ENCODE results near the gene KSR1. TPM values are rescaled to one million over a fixed set of nuclear protein-coding genes. Genes with fewer than 3 reads are reported as not detected.

KSR1 gene
- total RNA-seq, 4 donors from 2014 or later = 17.7 to 77.0 (median 34.6) TPM

DNA sequence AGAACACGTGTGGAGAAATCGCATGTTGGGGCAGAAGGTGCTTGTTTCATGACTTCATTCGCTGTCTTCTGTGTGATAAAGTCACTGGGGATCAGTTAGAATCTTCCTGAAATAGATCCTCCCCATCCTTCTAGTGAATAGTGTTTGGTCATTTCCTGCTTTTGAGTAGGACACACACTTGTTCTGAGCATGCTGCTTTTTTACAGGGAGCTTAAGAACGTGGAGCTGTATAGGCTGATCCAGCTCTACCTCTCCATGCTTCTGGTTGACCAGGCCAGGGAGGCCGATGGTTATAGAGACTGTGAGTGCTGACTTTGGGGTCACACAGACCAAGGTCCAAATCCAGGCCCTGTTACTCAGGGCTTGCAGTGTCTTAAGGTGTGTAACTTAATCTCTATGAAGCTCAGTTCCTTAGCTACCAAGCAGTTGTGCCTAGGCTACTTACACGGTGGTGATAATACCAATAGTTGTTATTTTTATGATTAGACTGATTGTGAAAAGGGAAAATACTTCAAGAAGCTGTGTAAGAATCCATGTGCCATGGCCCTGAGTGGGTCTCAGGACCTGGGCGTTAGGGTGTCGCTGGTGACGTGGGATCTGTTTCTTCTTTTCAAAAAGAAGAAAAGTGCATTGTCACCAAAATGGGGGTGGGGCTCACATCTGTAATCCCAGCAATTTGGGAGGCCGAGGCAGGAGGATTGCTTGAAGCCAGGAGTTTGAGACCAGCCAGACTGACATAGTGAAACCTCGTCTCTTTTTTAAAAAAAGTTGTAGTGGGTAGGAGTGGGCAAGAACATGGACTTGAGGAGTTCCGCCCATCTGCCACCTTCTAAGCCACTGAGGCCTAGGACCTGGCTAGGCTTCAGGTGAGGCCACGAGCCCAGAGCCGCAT is 110.7 kb downstream of the KSR1 start:
- TF ChIP-seq, protein P1, sequence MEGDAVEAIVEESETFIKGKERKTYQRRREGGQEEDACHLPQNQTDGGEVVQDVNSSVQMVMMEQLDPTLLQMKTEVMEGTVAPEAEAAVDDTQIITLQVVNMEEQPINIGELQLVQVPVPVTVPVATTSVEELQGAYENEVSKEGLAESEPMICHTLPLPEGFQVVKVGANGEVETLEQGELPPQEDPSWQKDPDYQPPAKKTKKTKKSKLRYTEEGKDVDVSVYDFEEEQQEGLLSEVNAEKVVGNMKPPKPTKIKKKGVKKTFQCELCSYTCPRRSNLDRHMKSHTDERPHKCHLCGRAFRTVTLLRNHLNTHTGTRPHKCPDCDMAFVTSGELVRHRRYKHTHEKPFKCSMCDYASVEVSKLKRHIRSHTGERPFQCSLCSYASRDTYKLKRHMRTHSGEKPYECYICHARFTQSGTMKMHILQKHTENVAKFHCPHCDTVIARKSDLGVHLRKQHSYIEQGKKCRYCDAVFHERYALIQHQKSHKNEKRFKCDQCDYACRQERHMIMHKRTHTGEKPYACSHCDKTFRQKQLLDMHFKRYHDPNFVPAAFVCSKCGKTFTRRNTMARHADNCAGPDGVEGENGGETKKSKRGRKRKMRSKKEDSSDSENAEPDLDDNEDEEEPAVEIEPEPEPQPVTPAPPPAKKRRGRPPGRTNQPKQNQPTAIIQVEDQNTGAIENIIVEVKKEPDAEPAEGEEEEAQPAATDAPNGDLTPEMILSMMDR (IDR thresholded peaks at IDR 0.05) = no peak
- TF ChIP-seq POLR2A (IDR thresholded peaks at IDR 0.05) = no peak
- intact Hi-C loops (cut with DNase I; ENCODE audit: low total_unique reads) = no loop called here
- H3K27ac ChIP-seq = peak overlapping the region; percentile 16 to 19

DNA sequence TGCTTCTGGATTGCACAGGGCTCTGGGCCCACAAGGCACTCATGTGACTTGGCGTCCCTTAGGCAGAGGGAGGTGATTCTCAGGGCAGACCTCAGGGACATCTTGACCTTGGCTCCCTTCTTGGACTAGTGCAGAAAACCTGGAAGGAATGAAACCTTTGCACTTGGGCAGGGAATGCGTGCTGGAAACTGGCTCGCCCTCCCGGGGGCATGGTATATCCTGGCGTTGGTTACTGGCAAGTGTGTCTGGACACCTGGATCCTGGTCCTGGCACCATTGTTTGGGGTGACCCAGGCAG is 111.3 kb downstream of the KSR1 start:
- Histone ChIP-seq H3K4me3 (no peak overlapping the region), H3K27me3 (no peaks in the 10 kb centered on the region), H3K36me3 (no peaks in the 10 kb centered on the region), H3K4me1 (peaks cover 0 to 5% of the 10 kb centered on the region in 2 donors), H3K9me3 (no peaks in the 10 kb centered on the region), H3K27ac (no peak overlapping the region)
- intact Hi-C loops (cut with DNase I; ENCODE audit: low total_unique reads) = no loop called here
- DNase-seq = no peak
- TF ChIP-seq, protein P1 (IDR thresholded peaks at IDR 0.05) = no peak
- no peak for TF ChIP-seq POLR2A (IDR thresholded peaks at IDR 0.05)

More for the DNA sequence above, 110.7 kb downstream of the KSR1 start:
- DNase-seq = no peak
- Histone ChIP-seq H3K9me3 (no peaks in the 10 kb centered on the region), H3K36me3 (no peaks in the 10 kb centered on the region), H3K27me3 (no peaks in the 10 kb centered on the region), H3K4me3 (no peak overlapping the region), H3K4me1 (peaks cover 0 to 5% of the 10 kb centered on the region in 2 donors)

DNA sequence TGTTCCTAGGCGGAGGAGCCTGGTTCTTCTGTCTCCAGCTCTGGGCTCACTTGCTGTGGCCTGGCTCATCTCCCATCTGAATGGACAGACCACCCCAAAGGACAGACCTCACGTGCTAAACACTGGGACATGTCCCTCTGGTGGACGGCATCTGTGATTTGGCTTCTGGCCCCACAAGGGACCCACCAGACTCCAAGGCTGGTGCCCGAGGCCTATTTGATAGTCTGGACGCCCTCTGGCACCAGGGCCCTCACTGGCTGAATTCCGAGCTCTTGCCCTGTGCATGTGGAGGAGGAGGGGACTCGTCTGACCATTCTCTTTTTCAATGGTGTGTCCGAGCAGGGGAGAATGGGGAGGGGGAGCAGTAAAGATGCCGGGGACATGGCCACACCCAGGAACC is 112.0 kb downstream of the KSR1 start:
- Histone ChIP-seq H3K4me3 (no peak overlapping the region), H3K9me3 (no peaks in the 10 kb centered on the region), H3K27ac (no peak overlapping the region), H3K27me3 (no peaks in the 10 kb centered on the region), H3K4me1 (peaks cover 0 to 5% of the 10 kb centered on the region in 2 donors), H3K36me3 (no peaks in the 10 kb centered on the region)
- no peak for TF ChIP-seq POLR2A (IDR thresholded peaks at IDR 0.05)
- TF ChIP-seq, protein P1 (IDR thresholded peaks at IDR 0.05) = no peak
- no peak for DNase-seq
- intact Hi-C loops (cut with DNase I; ENCODE audit: low total_unique reads) = no loop called here

DNA sequence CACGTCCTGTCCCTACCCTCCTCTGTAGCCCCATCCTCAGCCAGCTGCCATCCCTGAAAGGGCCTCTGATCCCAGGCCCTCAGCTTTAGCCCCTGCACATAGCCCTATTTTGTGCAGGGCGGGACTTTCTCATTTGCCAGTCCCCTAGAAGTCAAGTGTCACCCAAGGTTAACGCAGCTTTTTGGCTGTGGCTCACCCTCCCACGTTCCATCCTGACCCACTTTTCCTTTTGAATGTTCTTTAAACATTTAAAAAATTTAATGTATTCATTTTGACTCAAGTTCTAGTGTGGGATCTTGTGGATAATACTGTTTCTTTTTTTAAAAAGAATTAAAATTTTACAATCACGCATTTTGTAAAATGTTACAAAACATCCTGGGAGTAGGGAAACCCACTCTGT is 112.6 kb downstream of the KSR1 start:
- Histone ChIP-seq H3K27me3 (no peaks in the 10 kb centered on the region), H3K9me3 (no peaks in the 10 kb centered on the region), H3K36me3 (no peaks in the 10 kb centered on the region), H3K27ac (no peak overlapping the region), H3K4me3 (no peak overlapping the region), H3K4me1 (peaks cover 0 to 5% of the 10 kb centered on the region in 2 donors)
- intact Hi-C loops (cut with DNase I; ENCODE audit: low total_unique reads) = no loop called here
- no peak for DNase-seq
- TF ChIP-seq, protein P1 (IDR thresholded peaks at IDR 0.05) = no peak
- no peak for TF ChIP-seq POLR2A (IDR thresholded peaks at IDR 0.05)

DNA sequence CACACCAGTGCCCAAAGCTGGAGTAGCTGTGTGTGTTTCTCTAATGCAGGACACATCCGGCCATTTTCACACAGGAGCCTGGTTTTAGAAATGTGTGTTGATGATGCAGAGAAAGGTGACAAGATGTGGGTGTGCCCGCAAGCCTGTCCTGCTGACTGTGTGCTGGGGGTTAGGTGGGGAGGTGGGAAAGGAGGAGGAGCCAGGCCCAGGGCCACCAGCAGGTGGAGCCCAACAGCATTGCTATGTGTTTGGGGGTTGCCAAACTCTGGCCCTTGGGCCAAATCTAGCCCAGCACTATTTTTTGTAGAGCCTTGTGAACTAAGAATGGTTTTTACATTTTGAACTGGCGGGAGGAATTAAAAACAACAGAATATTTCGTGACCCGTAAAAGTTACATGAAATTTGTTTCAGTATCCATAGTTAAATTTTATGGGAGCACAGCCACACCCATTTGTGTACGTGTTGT is 113.0 kb downstream of the KSR1 start:
- Histone ChIP-seq H3K9me3 (no peaks in the 10 kb centered on the region), H3K4me1 (peaks cover 0 to 5% of the 10 kb centered on the region in 2 donors), H3K4me3 (no peak overlapping the region), H3K27ac (no peak overlapping the region), H3K27me3 (no peaks in the 10 kb centered on the region), H3K36me3 (no peaks in the 10 kb centered on the region)
- intact Hi-C loops (cut with DNase I; ENCODE audit: low total_unique reads) = no loop called here
- DNase-seq = peak in 1 of 2 donors; percentile 25
- TF ChIP-seq POLR2A (IDR thresholded peaks at IDR 0.05) = no peak
- TF ChIP-seq, protein P1 (IDR thresholded peaks at IDR 0.05) = peak in 3 of 4 experiments; percentile 25 to 38 (median 33)

Measured in uterus (tissue), 4 donors.